Natural killer cell treated with Interleukin-12 subunit alpha and Interleukin-12 subunit beta and Interleukin-15 and Interleukin-18, amount 100 ng/mL, for 72 hours (primary cell): ENCODE results near the gene CENPP. TPM values are rescaled to one million over a fixed set of nuclear protein-coding genes. Genes with fewer than 3 reads are reported as not detected.
"Not testable (repeated sequence)": the region's sequence is repeated elsewhere in the genome, so short reads cannot be mapped to it uniquely, and the experiment has no call there.

Experiments
- ATAC-seq, 2 donors: fragments of 150-1000 bp; cut with Tn5 transposase in 1 of 2; sonication (Bioruptor Pico), chemical (Tn5 transposase) in 1 of 2; 2 replicates each; pipeline ENCODE4 v1.10.0; 2021
- DNase-seq: peaks from one replicate; pipeline ENCODE4 v3.0.0; 2022; ENCODE audit warnings: low spot score
- H3K27ac Mint-ChIP-seq, 2 donors: 1 replicate in 1 of 2; 2 replicates in 1 of 2; pipeline ENCODE4 v1.8.0; 2022; ENCODE audit warnings: mixed read lengths in 2 of 2, mild to moderate bottlenecking in 1 of 2, moderate library complexity in 1 of 2
- H3K27me3 Mint-ChIP-seq, 2 donors: 1 replicate in 1 of 2; 2 replicates in 1 of 2; pipeline ENCODE4 v1.8.0; 2022; ENCODE audit warnings: mixed read lengths in 2 of 2
- H3K36me3 Mint-ChIP-seq: one replicate; pipeline ENCODE4 v1.8.0; 2022; ENCODE audit warnings: mixed read lengths
- H3K4me1 Mint-ChIP-seq, 2 donors: 1 replicate in 1 of 2; 2 replicates in 1 of 2; pipeline ENCODE4 v1.8.0; 2022; ENCODE audit warnings: low read depth in 2 of 2, mixed read lengths in 2 of 2, mild to moderate bottlenecking in 1 of 2
- H3K4me3 Mint-ChIP-seq: one replicate; pipeline ENCODE4 v1.8.0; 2022; ENCODE audit warnings: mixed read lengths
- H3K9me3 Mint-ChIP-seq: 2 replicates; pipeline ENCODE4 v1.8.0; 2022; ENCODE audit warnings: mixed read lengths
- total RNA-seq, 2 donors: library from RNA; stranded (reverse); gene quantifications; one replicate each; pipeline ENCODE4 v1.2.3, GENCODE V29; 2022

The CENPP gene
- total RNA-seq, 2 donors from 2014 or later = 14.7 to 38.8 TPM

DNA sequence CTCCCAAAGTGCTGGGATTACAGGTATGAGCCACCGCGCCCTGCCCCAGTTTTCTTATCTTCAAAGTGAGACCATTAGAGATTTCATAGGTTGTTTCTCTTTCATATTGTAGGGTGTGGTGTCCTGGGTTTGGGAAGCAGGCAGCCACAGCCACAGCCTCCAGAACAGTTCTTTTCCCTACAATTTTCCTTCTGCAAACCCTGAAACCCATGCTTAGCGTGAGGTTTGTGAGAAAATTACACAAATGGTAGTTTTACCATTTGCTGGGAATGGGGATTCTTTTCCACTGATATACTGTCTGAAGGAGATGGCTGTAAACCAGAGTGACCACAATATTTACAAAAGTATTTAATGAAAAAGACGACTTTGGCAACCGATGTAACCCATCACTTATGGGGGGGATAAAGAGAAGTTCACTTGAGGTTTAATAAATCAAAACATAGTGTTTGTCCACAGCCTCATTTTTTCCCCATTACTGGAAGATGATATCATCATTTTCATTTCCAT lies 236.8 kb downstream of the CENPP start:
- Mint-ChIP-seq H3K27ac (no peak overlapping the region), H3K4me1 (peaks cover 2 to 4% of the 10 kb centered on the region in 2 donors), H3K4me3 (no peak overlapping the region), H3K27me3 (no peaks in the 10 kb centered on the region), H3K36me3 (peaks cover 8% of the 10 kb centered on the region), H3K9me3 (no peaks in the 10 kb centered on the region)
- DNase-seq (no peak), ATAC-seq (no peak)

DNA sequence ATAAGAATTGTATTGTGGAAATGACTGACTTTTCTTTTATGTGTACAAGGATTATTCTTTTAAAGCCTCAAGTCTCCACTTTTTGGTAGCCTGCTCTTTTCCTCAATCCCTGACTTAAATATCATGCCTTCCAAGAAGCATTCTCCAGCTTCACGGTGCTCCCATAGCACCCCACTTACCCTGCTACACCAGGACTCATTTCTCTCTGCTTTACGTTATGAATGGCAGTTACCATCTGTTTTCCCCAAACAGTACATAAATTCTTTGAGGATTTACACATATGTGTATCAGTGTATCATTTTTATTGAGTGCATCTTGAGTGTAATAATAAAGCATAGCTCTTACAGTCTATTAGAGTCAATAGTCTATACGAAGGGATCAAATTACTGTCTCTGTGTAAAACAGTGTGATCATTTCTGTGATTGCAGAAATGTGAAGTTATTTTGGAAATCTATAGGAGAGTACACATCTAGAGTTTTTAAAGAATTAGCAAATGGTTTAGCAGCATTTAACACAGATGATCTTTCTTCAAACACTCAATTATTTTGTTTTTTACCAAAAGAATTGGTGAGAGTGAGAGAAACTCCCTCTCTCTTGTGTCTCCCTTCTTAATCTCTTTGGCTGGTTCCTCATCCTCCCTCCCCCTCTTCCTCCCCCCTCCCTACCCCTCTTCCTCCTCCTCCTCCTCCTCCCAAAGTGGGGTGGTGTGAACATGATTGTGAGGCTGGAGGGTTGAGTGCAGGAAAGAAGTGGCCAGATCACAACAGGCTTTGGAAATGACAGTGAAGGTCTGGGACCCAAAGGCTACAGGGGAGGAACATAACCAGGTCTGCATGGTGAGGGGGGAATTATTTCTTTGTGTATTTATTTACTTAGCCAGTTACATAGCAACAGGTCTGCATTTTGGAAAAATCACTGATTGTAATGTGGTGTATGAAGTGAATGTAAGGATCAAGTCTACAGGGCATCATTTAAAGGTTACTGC lies 237.7 kb downstream of the CENPP start:
- peaks cover 8% of the 10 kb centered on the region for H3K36me3 Mint-ChIP-seq
- H3K4me3 Mint-ChIP-seq = no peak overlapping the region

DNA sequence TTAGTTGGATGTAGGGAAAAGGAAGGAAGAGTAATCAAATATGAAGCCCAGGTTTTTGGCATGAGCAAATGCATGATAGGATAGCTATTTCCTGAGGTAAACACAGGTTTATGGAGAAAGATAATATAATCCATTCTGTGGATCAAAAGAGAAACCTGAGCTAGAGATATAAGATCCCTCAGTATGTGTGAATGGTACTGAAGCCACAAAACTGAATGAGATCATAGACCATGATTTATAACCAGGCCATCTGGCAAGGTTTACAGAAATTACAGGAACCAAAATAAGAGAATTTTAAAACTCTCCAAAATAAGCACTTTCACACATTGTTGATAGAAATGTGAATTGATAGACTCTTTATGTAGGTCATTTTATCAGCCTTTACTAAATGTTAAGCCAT lies 238.8 kb downstream of the CENPP start:
- no peak for DNase-seq
- no peaks in the 10 kb centered on the region for H3K27me3 Mint-ChIP-seq
- no peaks in the 10 kb centered on the region for H3K9me3 Mint-ChIP-seq
- H3K27ac Mint-ChIP-seq = no peak overlapping the region
- peaks cover 2 to 4% of the 10 kb centered on the region in 2 donors for H3K4me1 Mint-ChIP-seq
- no peak overlapping the region for H3K4me3 Mint-ChIP-seq
- no peak for ATAC-seq
- H3K36me3 Mint-ChIP-seq = peaks cover 8% of the 10 kb centered on the region

More for the DNA sequence above, 237.7 kb downstream of the CENPP start:
- ATAC-seq (no peak), DNase-seq (no peak)
- Mint-ChIP-seq H3K27me3 (no peaks in the 10 kb centered on the region), H3K9me3 (no peaks in the 10 kb centered on the region), H3K27ac (no peak overlapping the region), H3K4me1 (peaks cover 2 to 4% of the 10 kb centered on the region in 2 donors)

DNA sequence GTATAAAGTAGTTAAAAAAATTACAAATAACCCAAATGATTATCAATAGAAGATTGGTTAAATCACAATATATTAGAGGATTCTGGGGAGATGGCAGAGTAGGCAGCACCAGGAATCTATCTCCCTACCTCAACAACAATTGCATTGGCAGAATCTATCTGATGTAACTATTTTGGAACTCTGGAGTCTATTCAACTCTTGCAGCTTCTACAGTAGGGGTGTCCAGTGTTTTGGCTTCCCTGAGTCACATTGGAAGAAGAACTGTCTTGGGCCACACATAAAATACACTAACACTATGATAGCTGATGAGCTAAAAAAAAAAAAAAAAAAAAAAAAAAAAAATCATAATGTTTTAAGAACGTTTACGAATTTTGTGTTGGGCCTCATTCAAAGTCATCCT lies 239.2 kb downstream of the CENPP start:
- Mint-ChIP-seq H3K9me3 (no peaks in the 10 kb centered on the region), H3K27ac (no peak overlapping the region), H3K36me3 (peaks cover 8% of the 10 kb centered on the region), H3K4me3 (no peak overlapping the region), H3K4me1 (peaks cover 2 to 4% of the 10 kb centered on the region in 2 donors), H3K27me3 (no peaks in the 10 kb centered on the region)
- no peak for DNase-seq
- ATAC-seq = no peak

DNA sequence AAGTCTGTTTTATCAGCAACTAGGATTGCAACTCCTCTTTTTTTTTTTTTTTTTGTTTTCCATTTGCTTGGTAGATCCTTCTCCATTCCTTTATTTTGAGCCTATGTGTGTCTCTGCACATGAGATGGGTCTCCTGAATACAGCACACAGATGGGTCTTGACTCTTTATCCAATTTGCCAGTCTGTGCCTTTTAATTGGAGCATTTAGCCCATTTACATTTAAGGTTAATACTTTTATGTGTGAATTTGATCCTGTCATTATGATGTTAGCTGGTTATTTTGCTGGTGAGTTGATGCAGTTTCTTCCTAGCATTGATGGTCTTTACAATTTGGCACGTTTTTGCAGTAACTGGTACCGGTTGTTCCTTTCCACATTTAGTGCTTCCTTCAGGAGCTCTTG lies 246.1 kb downstream of the CENPP start:
- not testable (repeated sequence) for H3K4me3 Mint-ChIP-seq, H3K27ac Mint-ChIP-seq, H3K27me3 Mint-ChIP-seq, H3K4me1 Mint-ChIP-seq, ATAC-seq, H3K9me3 Mint-ChIP-seq, DNase-seq
- peaks cover 10% of the 10 kb centered on the region for H3K36me3 Mint-ChIP-seq

DNA sequence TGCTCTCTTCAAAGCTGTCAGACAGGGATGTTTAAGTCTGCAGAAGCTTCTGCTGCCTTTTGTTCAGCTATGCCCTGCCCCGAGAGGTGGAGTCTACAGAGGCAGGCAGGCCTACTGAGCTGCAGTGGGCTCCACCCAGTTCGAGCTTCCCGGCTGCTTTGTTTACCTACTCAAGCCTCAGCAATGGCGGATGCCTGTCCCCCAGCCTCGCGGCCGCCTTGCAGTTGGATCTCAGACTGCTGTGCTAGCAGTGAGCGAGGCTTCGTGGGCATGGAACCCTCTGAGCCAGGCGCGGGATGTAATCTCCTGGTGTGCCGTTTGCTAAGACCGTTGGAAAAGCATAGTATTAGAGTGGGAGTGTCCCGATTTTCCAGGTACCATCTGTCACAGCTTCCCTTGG lies 247.9 kb downstream of the CENPP start:
- not testable (repeated sequence) for ATAC-seq, H3K4me1 Mint-ChIP-seq, DNase-seq, H3K27ac Mint-ChIP-seq, H3K9me3 Mint-ChIP-seq, H3K4me3 Mint-ChIP-seq, H3K27me3 Mint-ChIP-seq
- H3K36me3 Mint-ChIP-seq = peaks cover 10% of the 10 kb centered on the region

DNA sequence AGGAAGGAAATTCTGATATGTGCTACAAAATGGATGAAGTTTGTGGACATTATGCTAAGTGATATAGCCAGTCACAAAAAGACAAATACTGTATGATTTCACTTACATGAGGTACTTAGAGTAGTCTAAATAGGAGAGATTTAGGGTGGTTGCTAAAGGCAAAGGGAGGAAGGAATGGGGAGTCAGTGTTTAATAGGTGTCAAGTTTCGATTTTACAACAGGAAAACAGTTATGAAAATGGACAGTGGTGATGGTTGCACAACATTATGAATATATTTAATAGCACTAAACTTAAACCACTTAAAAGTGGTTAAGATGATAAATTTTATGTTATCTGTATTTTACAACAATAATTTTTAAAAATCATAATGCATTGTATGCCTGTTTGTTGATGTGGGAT lies 250.4 kb downstream of the CENPP start:
- H3K27me3 Mint-ChIP-seq = no peaks in the 10 kb centered on the region
- peaks cover 9% of the 10 kb centered on the region for H3K36me3 Mint-ChIP-seq
- H3K9me3 Mint-ChIP-seq = no peaks in the 10 kb centered on the region
- DNase-seq = no peak
- H3K27ac Mint-ChIP-seq = no peak overlapping the region
- no peak overlapping the region for H3K4me3 Mint-ChIP-seq
- no peak for ATAC-seq
- peaks cover 0 to 3% of the 10 kb centered on the region in 2 donors for H3K4me1 Mint-ChIP-seq

DNA sequence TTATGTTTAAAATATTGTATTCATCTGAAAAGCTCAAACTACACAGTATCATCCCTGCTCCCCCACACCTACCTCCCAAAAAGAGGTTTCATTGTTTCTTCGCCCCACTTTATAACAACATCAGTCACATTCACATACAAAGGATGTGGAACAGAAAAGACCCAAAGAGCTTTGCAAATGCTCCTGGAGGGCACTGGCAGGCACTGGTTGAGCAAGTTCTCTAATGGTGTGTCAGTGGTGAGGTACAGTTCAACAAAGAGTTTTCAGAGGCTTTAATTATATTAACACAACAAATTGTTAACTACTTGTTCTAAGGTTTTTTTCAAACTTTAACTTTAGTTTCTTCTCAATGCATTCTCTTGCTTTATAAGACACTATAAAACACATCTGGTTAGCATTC lies 264.2 kb downstream of the CENPP start:
- ATAC-seq (no peak), DNase-seq (no peak)
- Mint-ChIP-seq H3K27ac (no peak overlapping the region), H3K9me3 (no peaks in the 10 kb centered on the region), H3K4me3 (no peak overlapping the region), H3K36me3 (no peaks in the 10 kb centered on the region), H3K4me1 (peaks cover 0 to 2% of the 10 kb centered on the region in 2 donors), H3K27me3 (no peaks in the 10 kb centered on the region)

DNA sequence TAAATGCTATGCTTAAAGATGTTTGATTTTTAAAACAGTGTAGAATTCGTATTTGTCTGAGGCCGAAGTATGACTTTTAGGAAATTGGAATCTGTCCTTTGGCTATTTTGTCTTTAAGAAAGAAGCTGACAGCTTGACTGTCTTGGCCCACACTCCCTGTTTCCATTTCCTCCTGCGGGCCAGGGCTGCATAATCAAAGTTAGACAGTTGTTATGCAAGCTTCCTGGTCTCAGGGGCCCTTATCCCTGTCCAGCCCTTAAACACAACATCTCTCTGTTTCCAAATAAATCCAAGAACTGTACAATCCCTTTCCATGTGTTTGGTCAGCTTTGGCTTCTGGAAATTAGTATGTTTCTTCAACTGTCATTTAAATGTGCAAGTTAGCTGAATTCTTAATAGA lies 264.6 kb downstream of the CENPP start:
- no peak overlapping the region for H3K27ac Mint-ChIP-seq
- no peaks in the 10 kb centered on the region for H3K9me3 Mint-ChIP-seq
- no peak for DNase-seq
- no peak overlapping the region for H3K4me3 Mint-ChIP-seq
- no peaks in the 10 kb centered on the region for H3K27me3 Mint-ChIP-seq
- no peaks in the 10 kb centered on the region for H3K36me3 Mint-ChIP-seq
- no peak for ATAC-seq
- peaks cover 0 to 2% of the 10 kb centered on the region in 2 donors for H3K4me1 Mint-ChIP-seq

DNA sequence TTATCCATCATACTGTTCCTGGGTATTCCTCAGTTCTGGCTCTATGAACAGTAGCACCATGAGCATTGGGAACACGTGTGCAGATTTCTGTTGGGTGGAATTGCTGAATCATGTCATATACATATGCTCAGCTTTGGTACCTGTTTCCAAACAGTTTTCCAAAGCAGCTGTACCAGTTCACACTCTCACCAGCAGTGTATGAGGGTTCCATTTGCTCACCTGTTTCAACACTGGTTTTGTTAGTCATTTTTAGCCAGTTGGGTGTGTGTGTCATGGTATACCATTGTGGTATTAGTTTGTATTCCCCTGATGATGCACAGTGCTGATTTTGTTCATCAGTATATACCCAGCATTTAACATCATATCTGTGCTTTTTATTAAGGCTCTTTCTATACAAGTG lies 266.8 kb downstream of the CENPP start:
- Mint-ChIP-seq H3K27me3 (no peaks in the 10 kb centered on the region), H3K36me3 (no peaks in the 10 kb centered on the region), H3K9me3 (no peaks in the 10 kb centered on the region), H3K27ac (no peak overlapping the region), H3K4me1 (peaks cover 0 to 2% of the 10 kb centered on the region in 2 donors), H3K4me3 (no peak overlapping the region)
- ATAC-seq (no peak), DNase-seq (no peak)

DNA sequence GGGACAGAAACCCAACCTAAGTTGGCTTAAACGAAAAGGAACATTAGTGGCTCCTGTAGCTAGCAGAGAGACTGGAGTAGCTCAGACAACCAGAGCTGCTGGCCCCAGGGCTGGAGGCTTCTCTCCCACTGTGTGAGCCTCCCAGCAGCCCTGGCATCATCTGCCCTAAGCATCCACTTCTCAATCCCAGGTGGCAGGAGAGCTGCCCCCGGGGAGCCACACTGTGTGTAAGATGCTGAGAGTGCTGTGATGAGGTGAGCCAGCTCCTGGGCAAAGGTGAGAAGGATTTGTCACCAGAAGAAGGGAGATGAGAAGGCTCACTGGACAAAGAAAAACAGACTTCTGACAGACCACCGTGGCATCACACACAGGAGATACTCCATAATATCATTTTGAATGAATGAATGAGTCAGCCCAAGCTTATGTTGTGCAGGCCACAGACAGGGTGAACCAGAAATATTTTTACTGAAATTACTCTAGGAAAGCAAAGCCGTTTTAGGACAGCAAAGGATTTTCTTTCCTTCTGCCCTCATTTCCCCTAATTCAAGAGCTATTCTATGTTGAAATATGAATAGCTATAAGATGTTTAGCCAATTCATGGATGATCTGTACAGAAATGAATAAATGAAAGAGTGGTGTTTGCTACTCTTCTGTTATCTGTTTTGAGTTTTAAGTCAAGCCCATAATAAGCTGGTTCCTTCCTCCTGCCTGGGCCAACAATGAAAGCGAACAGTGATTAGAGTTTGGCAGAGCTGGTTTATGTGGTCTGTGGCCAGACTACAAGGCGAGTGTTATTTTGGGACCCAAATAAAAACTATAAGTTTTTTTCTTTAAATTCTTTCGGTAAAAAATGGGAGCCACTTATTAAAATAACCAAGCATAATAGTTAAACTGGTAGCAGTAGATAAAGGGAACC lies 267.5 kb downstream of the CENPP start:
- DNase-seq (no peak), ATAC-seq (peak in 1 of 2 donors; percentile 53)
- H3K4me3 Mint-ChIP-seq = no peak overlapping the region
- H3K27ac Mint-ChIP-seq = no peak overlapping the region
- H3K36me3 Mint-ChIP-seq = no peaks in the 10 kb centered on the region
- H3K9me3 Mint-ChIP-seq = no peaks in the 10 kb centered on the region
- no peaks in the 10 kb centered on the region for H3K27me3 Mint-ChIP-seq
- H3K4me1 Mint-ChIP-seq = peaks cover 0 to 2% of the 10 kb centered on the region in 2 donors

DNA sequence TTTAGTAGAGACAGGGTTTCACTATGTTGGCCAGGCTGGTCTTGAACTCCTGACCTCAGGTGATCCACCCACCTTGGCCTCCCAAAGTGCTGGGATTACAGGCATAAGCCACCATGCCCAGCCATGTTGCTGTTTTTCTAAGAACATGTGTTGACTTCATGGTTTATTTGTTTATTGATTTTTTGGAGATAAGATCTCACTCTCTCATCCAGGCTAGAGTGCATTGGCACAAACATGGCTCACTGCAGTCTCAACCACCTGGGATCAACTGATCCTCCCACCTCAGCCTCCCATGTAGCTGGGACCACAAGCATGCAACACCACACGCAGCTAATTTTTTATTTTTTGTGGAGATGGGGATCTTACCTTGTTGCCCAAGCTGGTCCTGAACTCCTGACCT lies 269.3 kb downstream of the CENPP start:
- ATAC-seq, H3K4me1 Mint-ChIP-seq, H3K27ac Mint-ChIP-seq, H3K4me3 Mint-ChIP-seq, H3K27me3 Mint-ChIP-seq, H3K9me3 Mint-ChIP-seq, DNase-seq, H3K36me3 Mint-ChIP-seq: not testable (repeated sequence)

DNA sequence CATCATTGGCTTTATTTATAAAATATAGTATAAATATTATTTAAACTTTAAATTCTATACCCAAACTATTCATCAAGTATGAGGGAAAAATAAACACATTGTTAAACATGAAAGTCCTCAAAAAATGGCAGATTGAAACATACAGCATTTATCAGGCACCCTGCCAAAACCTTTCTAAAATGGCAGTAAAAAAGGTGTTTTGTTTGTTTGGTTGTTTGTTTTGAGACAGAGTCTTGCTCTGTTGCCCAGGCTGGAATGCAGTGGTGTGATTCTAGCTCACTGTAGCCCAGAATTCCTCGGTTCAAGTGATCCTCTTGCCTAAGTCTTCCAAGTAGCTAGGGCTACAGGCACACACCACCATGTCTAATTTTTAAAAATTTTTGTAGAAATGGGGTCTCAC lies 270.2 kb downstream of the CENPP start:
- DNase-seq = no peak
- no peak overlapping the region for H3K27ac Mint-ChIP-seq
- no peak for ATAC-seq
- no peaks in the 10 kb centered on the region for H3K4me1 Mint-ChIP-seq
- no peaks in the 10 kb centered on the region for H3K36me3 Mint-ChIP-seq
- H3K4me3 Mint-ChIP-seq = no peak overlapping the region
- H3K9me3 Mint-ChIP-seq = no peaks in the 10 kb centered on the region
- no peaks in the 10 kb centered on the region for H3K27me3 Mint-ChIP-seq

DNA sequence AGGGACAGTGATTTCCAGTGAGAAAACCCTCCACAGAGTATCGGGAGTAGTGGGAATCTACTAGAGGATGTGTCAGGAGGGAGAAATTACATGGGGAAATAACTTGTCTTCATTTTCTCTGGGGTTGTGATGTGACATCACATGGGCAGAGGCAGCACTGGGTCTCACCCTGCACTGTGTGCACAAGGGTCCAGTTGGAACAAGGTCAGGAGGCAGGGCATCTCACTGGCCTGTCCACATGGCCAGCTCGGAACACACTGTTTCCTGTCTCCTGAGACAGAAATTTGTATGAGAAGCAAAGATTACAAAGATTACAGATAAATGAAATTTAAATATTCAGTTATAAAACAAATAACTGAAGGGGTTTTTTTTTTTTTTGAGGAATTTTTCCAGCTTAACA lies 272.6 kb downstream of the CENPP start:
- no peak for DNase-seq
- no peaks in the 10 kb centered on the region for H3K36me3 Mint-ChIP-seq
- no peaks in the 10 kb centered on the region for H3K27me3 Mint-ChIP-seq
- no peak for ATAC-seq
- H3K9me3 Mint-ChIP-seq = peaks cover under 1% of the 10 kb centered on the region
- H3K4me3 Mint-ChIP-seq = no peak overlapping the region
- H3K4me1 Mint-ChIP-seq = peaks cover 0 to 2% of the 10 kb centered on the region in 2 donors
- H3K27ac Mint-ChIP-seq = no peak overlapping the region
